LHCN-M2 (cell line): ENCODE data around the gene GALR2. TPM values are rescaled to one million over a fixed set of nuclear protein-coding genes. Genes with fewer than 3 reads are reported as not detected.

Experiments used
- DNase-seq: peaks from one replicate; pipeline ENCODE4 v3.0.0-alpha.2; 2012; ENCODE audit warnings: low read depth
- total RNA-seq: library from RNA; depleted of rRNA; stranded (reverse); fragments of >200 nt; gene quantifications from 2 replicates; pipeline ENCODE4 v1.2.3, GENCODE V29; 2014

Gene GALR2
- total RNA-seq, 1 experiment from 2014 or later: not detected

GRCh38 chr17:76079956-76080767 lies 5.6 kb downstream of the GALR2 start:
- DNase-seq: no peak

GRCh38 chr17:76080768-76081287 lies 6.2 kb downstream of the GALR2 start:
- no peak for DNase-seq

- no peak for DNase-seq
These were observed 7.0 kb downstream of the GALR2 start for GRCh38 chr17:76081295-76082210.

GRCh38 chr17:76082326-76083251 lies 8.0 kb downstream of the GALR2 start:
- DNase-seq: no peak

- no peak for DNase-seq
These were observed 9.1 kb downstream of the GALR2 start for GRCh38 chr17:76083536-76084182.

- no peak for DNase-seq
These were observed 10.6 kb downstream of the GALR2 start for GRCh38 chr17:76085066-76085730.

- DNase-seq: no peak
These were observed 11.3 kb downstream of the GALR2 start for GRCh38 chr17:76085731-76086366.

GRCh38 chr17:76086384-76086783 lies 11.8 kb downstream of the GALR2 start:
- DNase-seq: no peak

- no peak for DNase-seq
These were observed 12.9 kb downstream of the GALR2 start for GRCh38 chr17:76087531-76087930.

- DNase-seq: no peak
These were observed 13.7 kb downstream of the GALR2 start for GRCh38 chr17:76088041-76088867.

GRCh38 chr17:76088868-76089576 lies 14.4 kb downstream of the GALR2 start:
- no peak for DNase-seq

GRCh38 chr17:76089680-76090516 lies 15.3 kb downstream of the GALR2 start:
- DNase-seq: no peak

GRCh38 chr17:76090517-76091129 lies 16.0 kb downstream of the GALR2 start:
- no peak for DNase-seq

- no peak for DNase-seq
These were observed 17.1 kb downstream of the GALR2 start for GRCh38 chr17:76091526-76092286.

GRCh38 chr17:76092526-76093413 lies 18.2 kb downstream of the GALR2 start:
- no peak for DNase-seq
